22Rv1 (cell line): Measurements from ENCODE around the gene HK2.

Source experiments
- H3K27ac ChIP-seq: fragments of 450-650 bp; 2 replicates; pipeline ENCODE4 v1.5.1; 2017
- CTCF ChIP-seq: fragments of 450-650 bp; IDR thresholded peaks from 2 replicates; pipeline ENCODE4 v1.5.1; 2017; ENCODE audit warnings: mild to moderate bottlenecking
- ZFX ChIP-seq: fragments of 450-650 bp; IDR thresholded peaks from 2 replicates; pipeline ENCODE4 v1.6.1; 2017; ENCODE audit warnings: antibody characterized with exemption, borderline replicate concordance

Gene HK2

GRCh38 chr2:74884866-74885265 is 50.9 kb downstream of the HK2 start:
- H3K27ac ChIP-seq: no peak overlapping the region
- TF ChIP-seq CTCF (no peak), ZFX (no peak)

- no peak overlapping the region for H3K27ac ChIP-seq
- TF ChIP-seq CTCF: no peak
- TF ChIP-seq ZFX: no peak
Observed at GRCh38 chr2:74886251-74886650, 52.3 kb downstream of the HK2 start.

GRCh38 chr2:74886811-74887210 is 52.9 kb downstream of the HK2 start:
- TF ChIP-seq ZFX (no peak), CTCF (no peak)
- H3K27ac ChIP-seq: no peak overlapping the region

GRCh38 chr2:74887445-74887951 is 53.6 kb downstream of the HK2 start:
- TF ChIP-seq ZFX: no peak
- no peak for TF ChIP-seq CTCF

GRCh38 chr2:74887960-74888700 is 54.2 kb downstream of the HK2 start:
- H3K27ac ChIP-seq: no peak overlapping the region
- TF ChIP-seq CTCF (no peak), ZFX (no peak)

More at GRCh38 chr2:74887445-74887951, 53.6 kb downstream of the HK2 start:
- H3K27ac ChIP-seq: no peak overlapping the region

GRCh38 chr2:74889159-74889558 is 55.2 kb downstream of the HK2 start:
- TF ChIP-seq ZFX (no peak), CTCF (no peak)
- no peak overlapping the region for H3K27ac ChIP-seq

- TF ChIP-seq ZFX (no peak), CTCF (no peak)
- H3K27ac ChIP-seq: no peak overlapping the region
Observed at GRCh38 chr2:74890711-74891110, 56.8 kb downstream of the HK2 start.
